ENCODE measurements around the gene S100A4.
A peak's percentile ranks its signal among the peaks of the same experiment; 100 is the strongest.

Gene S100A4

GRCh38 chr1:153506386-153506785 lies 39.2 kb downstream of the S100A4 start:
- DNase-seq, result no peak

- DNase-seq, result no peak
Measured at GRCh38 chr1:153505576-153505975, 40.0 kb downstream of the S100A4 start.

GRCh38 chr1:153503766-153504165 lies 41.8 kb downstream of the S100A4 start:
- no peak for DNase-seq

- DNase-seq, result no peak
Measured at GRCh38 chr1:153498746-153499145, 46.9 kb downstream of the S100A4 start.

- DNase-seq, result no peak
Measured at GRCh38 chr1:153495536-153495935, 50.1 kb downstream of the S100A4 start.

- peak; percentile 90 to 91 for DNase-seq
Measured at GRCh38 chr1:153494976-153495535, 50.5 kb downstream of the S100A4 start.
